ENCODE measurements around the gene CARS1. TPM values are rescaled to one million over a fixed set of nuclear protein-coding genes. Genes with fewer than 3 reads are reported as not detected.

Gene CARS1
- polyA plus RNA-seq, 3 donors: 30.9 to 46.8 (median 35.7) TPM

DNA sequence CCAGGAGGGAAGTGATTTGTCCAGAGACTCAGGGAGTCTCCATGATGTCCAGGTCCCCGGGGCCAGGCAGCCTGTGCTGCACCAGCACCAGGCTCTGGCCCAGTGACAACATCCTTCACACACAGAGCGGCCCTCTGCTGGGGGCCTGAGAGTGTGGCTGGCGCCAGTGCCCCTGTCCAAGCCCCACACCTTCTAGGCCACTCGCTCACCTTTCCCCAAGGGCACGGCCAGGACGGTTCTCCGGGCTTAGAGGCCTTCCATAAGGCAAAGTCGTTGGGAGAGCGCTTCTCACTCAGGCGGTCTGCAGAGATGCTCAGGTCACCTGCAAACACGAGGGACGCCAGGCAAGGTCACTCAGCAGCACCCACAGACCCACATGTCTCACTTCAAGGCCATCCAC, 37.2 kb downstream of the CARS1 start:
- H3K27me3 ChIP-seq (ENCODE audit: control insufficient read depth in 2 of 2, insufficient read depth in 2 of 2, low read length in 2 of 2): no peaks in the 10 kb centered on the region
- Mint-ChIP-seq H3K9me3 (peaks cover 0 to 2% (median 0%) of the 10 kb centered on the region in 7 donors), H3K4me3 (no peak overlapping the region), H3K36me3 (peaks cover 57 to 72% of the 10 kb centered on the region in 2 donors), H3K27me3 (ENCODE audit: low read depth in 3 of 3) (peaks cover 0 to 1% (median 0%) of the 10 kb centered on the region in 3 donors), H3K4me1 (peaks cover 48% of the 10 kb centered on the region), H3K27ac (no peak overlapping the region)
- TF ChIP-seq, protein P1, sequence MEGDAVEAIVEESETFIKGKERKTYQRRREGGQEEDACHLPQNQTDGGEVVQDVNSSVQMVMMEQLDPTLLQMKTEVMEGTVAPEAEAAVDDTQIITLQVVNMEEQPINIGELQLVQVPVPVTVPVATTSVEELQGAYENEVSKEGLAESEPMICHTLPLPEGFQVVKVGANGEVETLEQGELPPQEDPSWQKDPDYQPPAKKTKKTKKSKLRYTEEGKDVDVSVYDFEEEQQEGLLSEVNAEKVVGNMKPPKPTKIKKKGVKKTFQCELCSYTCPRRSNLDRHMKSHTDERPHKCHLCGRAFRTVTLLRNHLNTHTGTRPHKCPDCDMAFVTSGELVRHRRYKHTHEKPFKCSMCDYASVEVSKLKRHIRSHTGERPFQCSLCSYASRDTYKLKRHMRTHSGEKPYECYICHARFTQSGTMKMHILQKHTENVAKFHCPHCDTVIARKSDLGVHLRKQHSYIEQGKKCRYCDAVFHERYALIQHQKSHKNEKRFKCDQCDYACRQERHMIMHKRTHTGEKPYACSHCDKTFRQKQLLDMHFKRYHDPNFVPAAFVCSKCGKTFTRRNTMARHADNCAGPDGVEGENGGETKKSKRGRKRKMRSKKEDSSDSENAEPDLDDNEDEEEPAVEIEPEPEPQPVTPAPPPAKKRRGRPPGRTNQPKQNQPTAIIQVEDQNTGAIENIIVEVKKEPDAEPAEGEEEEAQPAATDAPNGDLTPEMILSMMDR (IDR thresholded peaks at IDR 0.05): no peak
- H3K4me2 ChIP-seq (replicated peaks; ENCODE audit: extremely low read depth, low read length, poor library complexity, severe bottlenecking): no peak overlapping the region
- WGBS (ENCODE audit: insufficient coverage): 94% methylated on average over 12 of the region's 12 CpGs
- peaks cover 48 to 68% of the 10 kb centered on the region in 2 donors for H3K36me3 ChIP-seq (replicated peaks in 1 of 2; ENCODE audit: control insufficient read depth in 1 of 2, insufficient read depth in 2 of 2, low read length in 2 of 2)
- H2AFZ ChIP-seq (ENCODE audit: insufficient read depth, low read depth, low read length, poor library complexity, severe bottlenecking): no peak overlapping the region
- H4K20me1 ChIP-seq (ENCODE audit: insufficient read depth, low read length): peaks cover 5% of the 10 kb centered on the region
- no peaks in the 10 kb centered on the region for H3K79me2 ChIP-seq (ENCODE audit: insufficient read depth, low read length)
- H3K9me3 ChIP-seq (replicated peaks in 1 of 2; ENCODE audit: control insufficient read depth in 1 of 2, insufficient read depth in 1 of 2, low read length in 2 of 2): no peaks in the 10 kb centered on the region
- no peak overlapping the region for H3K9ac ChIP-seq (ENCODE audit: insufficient read depth, low read length, poor library complexity, severe bottlenecking)
- H3K4me3 ChIP-seq (replicated peaks in 1 of 3; ENCODE audit: low read depth in 2 of 3, low read length in 3 of 3): no peak overlapping the region
- no peak overlapping the region for H3K27ac ChIP-seq (ENCODE audit: low read depth in 1 of 2, low read length in 2 of 2)
- no peak for DNase-seq
- intact Hi-C loops (cut with micrococcal nuclease): no loop called here
- peaks cover 44 to 48% of the 10 kb centered on the region in 2 donors for H3K4me1 ChIP-seq (ENCODE audit: control insufficient read depth in 1 of 2, insufficient read depth in 2 of 2, low read length in 2 of 2)

DNA sequence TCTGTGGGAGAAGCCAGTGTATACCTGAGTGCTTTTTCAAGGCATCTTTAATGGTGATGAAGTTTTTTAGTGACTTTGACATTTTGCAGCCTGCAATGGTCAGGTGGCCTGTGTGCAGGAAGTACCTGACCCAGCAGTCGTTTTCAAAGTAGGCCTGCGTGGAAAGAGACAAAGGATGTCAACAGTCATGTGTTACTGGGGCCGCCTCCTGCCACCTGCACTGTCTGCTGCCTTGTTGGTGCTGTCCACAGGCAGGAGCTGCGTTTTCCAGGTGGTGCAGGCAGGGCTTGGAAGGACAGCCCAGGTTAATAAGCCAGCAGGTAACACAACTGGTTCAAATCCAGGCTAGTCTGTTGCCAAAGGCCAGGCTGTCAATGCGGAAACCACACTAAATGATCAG, 38.6 kb downstream of the CARS1 start:
- intact Hi-C loops (cut with micrococcal nuclease): no loop called here
- H3K27me3 Mint-ChIP-seq (ENCODE audit: low read depth in 3 of 3): peaks cover 0 to 2% (median 0%) of the 10 kb centered on the region in 3 donors
- no peak for DNase-seq
- 71% methylated on average over 5 of the region's 5 CpGs for WGBS (ENCODE audit: insufficient coverage)
- no peak overlapping the region for H3K27ac ChIP-seq (ENCODE audit: low read depth in 1 of 2, low read length in 2 of 2)
- no peaks in the 10 kb centered on the region for H3K79me2 ChIP-seq (ENCODE audit: insufficient read depth, low read length)
- peaks cover 42% of the 10 kb centered on the region for H3K4me1 Mint-ChIP-seq
- no peak overlapping the region for H3K4me2 ChIP-seq (replicated peaks; ENCODE audit: extremely low read depth, low read length, poor library complexity, severe bottlenecking)
- peaks cover 59 to 75% of the 10 kb centered on the region in 2 donors for H3K36me3 ChIP-seq (replicated peaks in 1 of 2; ENCODE audit: control insufficient read depth in 1 of 2, insufficient read depth in 2 of 2, low read length in 2 of 2)
- H2AFZ ChIP-seq (ENCODE audit: insufficient read depth, low read depth, low read length, poor library complexity, severe bottlenecking): no peak overlapping the region
- no peaks in the 10 kb centered on the region for H3K9me3 ChIP-seq (replicated peaks in 1 of 2; ENCODE audit: control insufficient read depth in 1 of 2, insufficient read depth in 1 of 2, low read length in 2 of 2)
- peaks cover 64 to 80% of the 10 kb centered on the region in 2 donors for H3K36me3 Mint-ChIP-seq
- no peaks in the 10 kb centered on the region for H3K27me3 ChIP-seq (ENCODE audit: control insufficient read depth in 2 of 2, insufficient read depth in 2 of 2, low read length in 2 of 2)
- no peak overlapping the region for H3K27ac Mint-ChIP-seq
- no peak overlapping the region for H3K4me3 ChIP-seq (replicated peaks in 1 of 3; ENCODE audit: low read depth in 2 of 3, low read length in 3 of 3)
- H3K9me3 Mint-ChIP-seq: peaks cover 0 to 2% (median 0%) of the 10 kb centered on the region in 7 donors
- H3K4me1 ChIP-seq (ENCODE audit: control insufficient read depth in 1 of 2, insufficient read depth in 2 of 2, low read length in 2 of 2): peaks cover 38 to 41% of the 10 kb centered on the region in 2 donors
- TF ChIP-seq, protein P1 (IDR thresholded peaks at IDR 0.05): no peak
- no peak overlapping the region for H3K4me3 Mint-ChIP-seq
- H4K20me1 ChIP-seq (ENCODE audit: insufficient read depth, low read length): peaks cover 5% of the 10 kb centered on the region
- H3K9ac ChIP-seq (ENCODE audit: insufficient read depth, low read length, poor library complexity, severe bottlenecking): no peak overlapping the region

Data from CD14-positive monocyte (primary cell).